Hepatocyte (in vitro differentiated cells): ENCODE data around the gene COX11. TPM values are rescaled to one million over a fixed set of nuclear protein-coding genes. Genes with fewer than 3 reads are reported as not detected.

Experiments
- DNase-seq: peaks from one replicate; pipeline ENCODE4 v3.0.0-alpha.2; 2016; ENCODE audit warnings: low spot score
- H2AFZ ChIP-seq: fragments of 200-600 bp; sonication (generic); 2 replicates; pipeline ENCODE4 v1.6.0; 2016; ENCODE audit warnings: antibody characterized with exemption, mild to moderate bottlenecking
- H3K27ac ChIP-seq: fragments of 200-600 bp; sonication (generic); 2 replicates; pipeline ENCODE4 v1.5.1; 2016; ENCODE audit warnings: mild to moderate bottlenecking
- H3K27me3 ChIP-seq: fragments of 200-600 bp; sonication (generic); 2 replicates; pipeline ENCODE4 v1.6.1; 2016
- H3K36me3 ChIP-seq: fragments of 200-600 bp; sonication (generic); replicated peaks from 2 replicates; pipeline ENCODE4 v1.5.1; 2016; ENCODE audit warnings: low read depth; ENCODE audit not compliant: insufficient read depth
- H3K4me1 ChIP-seq: fragments of 200-600 bp; sonication (generic); 2 replicates; pipeline ENCODE4 v1.5.1; 2016; ENCODE audit warnings: mild to moderate bottlenecking, moderate library complexity; ENCODE audit not compliant: insufficient read depth
- H3K4me2 ChIP-seq: fragments of 200-600 bp; sonication (generic); 2 replicates; pipeline ENCODE4 v1.6.0; 2016
- H3K4me3 ChIP-seq: fragments of 200-600 bp; sonication (generic); 2 replicates; pipeline ENCODE4 v1.5.1; 2016; ENCODE audit warnings: mild to moderate bottlenecking
- H3K79me2 ChIP-seq: fragments of 200-600 bp; sonication (generic); 2 replicates; pipeline ENCODE4 v1.6.0; 2017; ENCODE audit warnings: mild to moderate bottlenecking
- H3K9me2 ChIP-seq: fragments of 200-600 bp; sonication (generic); replicated peaks from 2 replicates; pipeline ENCODE4 v1.6.0; 2017; ENCODE audit warnings: mild to moderate bottlenecking; ENCODE audit not compliant: insufficient read depth
- H3K9me3 ChIP-seq: fragments of 200-600 bp; sonication (generic); 2 replicates; pipeline ENCODE4 v1.5.1; 2016; ENCODE audit warnings: low read depth, mild to moderate bottlenecking
- H4K20me1 ChIP-seq: fragments of 200-600 bp; sonication (generic); 2 replicates; pipeline ENCODE4 v1.6.0; 2016; ENCODE audit warnings: mild to moderate bottlenecking; ENCODE audit not compliant: insufficient read depth, poor library complexity, severe bottlenecking
- EZH2 ChIP-seq: fragments of 200-600 bp; sonication (generic); IDR thresholded peaks from 2 replicates; pipeline ENCODE4 v1.6.1; 2016; ENCODE audit warnings: antibody characterized with exemption, mild to moderate bottlenecking, borderline replicate concordance
- EZH2phosphoT487 ChIP-seq: fragments of 200-600 bp; sonication (generic); IDR thresholded peaks from one replicate; pipeline ENCODE4 v1.6.1; 2018; ENCODE audit warnings: antibody characterized with exemption, mild to moderate bottlenecking, low read depth, moderate library complexity; ENCODE audit not compliant: unreplicated experiment, severe bottlenecking
- WGBS: methylation state at CpG from one replicate; pipeline ENCODE4 v1.1.6; 2016; ENCODE audit warnings: low lambda C conversion rate; ENCODE audit errors: missing lambda C conversion rate; 5-methylcytosine and 5-hydroxymethylcytosine counted together
- polyA plus RNA-seq: library from polyadenylated mRNA; unstranded; fragments of >200 nt; fragmentation: Nextera tagmentation; extraction: Ambion mirVana; gene quantifications from 2 replicates; pipeline ENCODE4 v1.2.1, GENCODE V29; 2016
- total RNA-seq: library from RNA; depleted of rRNA; stranded (reverse); fragments of >200 nt; gene quantifications from 2 replicates; pipeline ENCODE4 v1.2.3, GENCODE V29; 2014
- TF ChIP-seq, protein P1 (sequence below): fragments of 200-600 bp; sonication (generic); IDR thresholded peaks from 2 replicates; pipeline ENCODE4 v1.5.1; 2016; ENCODE audit warnings: antibody characterized with exemption, mild to moderate bottlenecking; ENCODE audit not compliant: poor library complexity

The COX11 gene
- total and polyA plus RNA-seq, 2 experiments from 2014 or later = 33.0 to 39.6 TPM

DNA sequence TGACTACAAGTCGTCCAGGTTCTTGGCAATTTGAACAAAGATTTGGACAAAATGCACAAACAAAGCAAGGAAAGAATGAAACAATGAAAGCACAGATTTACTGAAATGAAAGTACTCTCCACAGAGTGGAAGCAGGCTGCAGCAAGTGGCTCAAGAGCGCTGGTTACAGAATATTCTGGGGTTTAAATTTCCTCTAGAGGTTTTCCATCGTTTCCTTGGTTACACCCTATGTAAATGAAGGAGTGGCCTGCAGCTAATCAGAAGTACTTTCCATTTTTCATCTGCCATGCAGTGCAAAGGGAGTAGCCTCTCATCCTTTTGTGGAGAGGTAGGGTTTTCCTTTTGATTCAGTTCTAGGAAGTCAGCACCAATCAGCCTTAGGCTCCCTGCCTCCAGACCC is 11.9 kb upstream of the COX11 start:
- 96% methylated on average over 3 of the region's 3 CpGs for WGBS
- no peak for DNase-seq

DNA sequence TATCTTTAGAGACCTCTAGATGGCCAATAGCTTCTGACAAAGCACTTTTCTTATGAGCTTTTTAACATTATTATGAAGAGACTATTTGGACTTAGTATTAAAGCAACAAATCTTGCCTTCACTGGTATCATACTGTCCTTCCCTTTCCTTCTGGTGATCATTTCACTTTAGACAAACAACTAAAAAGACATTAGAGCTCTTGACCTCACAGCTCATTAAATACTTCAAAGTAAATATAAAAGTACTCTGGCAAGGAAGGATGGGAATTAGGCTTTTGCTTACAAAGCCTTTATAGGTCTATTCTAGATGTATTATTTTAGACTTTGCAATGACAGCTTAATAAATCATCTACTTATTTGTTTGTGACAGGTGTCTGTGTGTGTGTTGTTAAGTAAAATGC is 11.2 kb upstream of the COX11 start:
- Histone ChIP-seq H3K9me3 (no peaks in the 10 kb centered on the region), H3K27ac (no peak overlapping the region), H3K27me3 (no peaks in the 10 kb centered on the region), H3K4me2 (no peak overlapping the region), H3K4me1 (no peaks in the 10 kb centered on the region), H3K9me2 (no peaks in the 10 kb centered on the region), H2AFZ (no peak overlapping the region), H3K79me2 (peaks cover 72% of the 10 kb centered on the region), H3K4me3 (no peak overlapping the region), H4K20me1 (no peaks in the 10 kb centered on the region), H3K36me3 (no peaks in the 10 kb centered on the region)
- DNase-seq = no peak
- no peak for TF ChIP-seq EZH2
- no peak for TF ChIP-seq EZH2phosphoT487
- TF ChIP-seq, protein P1, sequence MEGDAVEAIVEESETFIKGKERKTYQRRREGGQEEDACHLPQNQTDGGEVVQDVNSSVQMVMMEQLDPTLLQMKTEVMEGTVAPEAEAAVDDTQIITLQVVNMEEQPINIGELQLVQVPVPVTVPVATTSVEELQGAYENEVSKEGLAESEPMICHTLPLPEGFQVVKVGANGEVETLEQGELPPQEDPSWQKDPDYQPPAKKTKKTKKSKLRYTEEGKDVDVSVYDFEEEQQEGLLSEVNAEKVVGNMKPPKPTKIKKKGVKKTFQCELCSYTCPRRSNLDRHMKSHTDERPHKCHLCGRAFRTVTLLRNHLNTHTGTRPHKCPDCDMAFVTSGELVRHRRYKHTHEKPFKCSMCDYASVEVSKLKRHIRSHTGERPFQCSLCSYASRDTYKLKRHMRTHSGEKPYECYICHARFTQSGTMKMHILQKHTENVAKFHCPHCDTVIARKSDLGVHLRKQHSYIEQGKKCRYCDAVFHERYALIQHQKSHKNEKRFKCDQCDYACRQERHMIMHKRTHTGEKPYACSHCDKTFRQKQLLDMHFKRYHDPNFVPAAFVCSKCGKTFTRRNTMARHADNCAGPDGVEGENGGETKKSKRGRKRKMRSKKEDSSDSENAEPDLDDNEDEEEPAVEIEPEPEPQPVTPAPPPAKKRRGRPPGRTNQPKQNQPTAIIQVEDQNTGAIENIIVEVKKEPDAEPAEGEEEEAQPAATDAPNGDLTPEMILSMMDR = no peak

More for the DNA sequence above, 11.9 kb upstream of the COX11 start:
- TF ChIP-seq EZH2 = no peak
- TF ChIP-seq, protein P1 = no peak
- TF ChIP-seq EZH2phosphoT487 = no peak
- no peaks in the 10 kb centered on the region for H4K20me1 ChIP-seq
- H3K79me2 ChIP-seq = peaks cover 69% of the 10 kb centered on the region
- H3K27me3 ChIP-seq = no peaks in the 10 kb centered on the region
- H3K36me3 ChIP-seq = no peaks in the 10 kb centered on the region
- no peak overlapping the region for H2AFZ ChIP-seq
- H3K4me2 ChIP-seq = no peak overlapping the region
- H3K9me2 ChIP-seq = no peaks in the 10 kb centered on the region
- H3K27ac ChIP-seq = no peak overlapping the region
- no peak overlapping the region for H3K4me3 ChIP-seq
- no peaks in the 10 kb centered on the region for H3K4me1 ChIP-seq
- H3K9me3 ChIP-seq = no peaks in the 10 kb centered on the region

DNA sequence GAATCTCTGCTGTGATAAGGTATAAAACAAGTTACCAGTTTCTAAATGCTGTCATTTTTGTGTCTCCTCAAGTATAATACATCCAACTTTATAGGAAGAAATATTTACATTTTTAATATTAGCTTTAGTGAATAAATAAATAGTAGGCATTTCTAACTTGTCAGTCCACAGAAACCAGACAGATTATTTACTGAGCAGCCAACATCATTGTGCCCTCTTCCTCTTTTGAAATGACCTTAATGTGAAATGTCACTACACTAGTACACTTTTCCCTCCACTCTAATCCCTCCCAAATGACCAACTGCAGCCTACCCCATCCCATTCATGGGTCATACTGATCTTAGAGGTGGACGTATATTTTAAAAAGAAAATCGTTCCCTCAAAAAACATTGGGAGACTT is 9.3 kb upstream of the COX11 start:
- no peaks in the 10 kb centered on the region for H3K9me2 ChIP-seq
- no peak for DNase-seq
- H3K79me2 ChIP-seq = peaks cover 85% of the 10 kb centered on the region
- H3K4me3 ChIP-seq = no peak overlapping the region
- TF ChIP-seq, protein P1 = no peak
- no peak for TF ChIP-seq EZH2phosphoT487
- no peaks in the 10 kb centered on the region for H3K9me3 ChIP-seq
- no peak overlapping the region for H2AFZ ChIP-seq
- no peaks in the 10 kb centered on the region for H3K36me3 ChIP-seq
- H3K4me1 ChIP-seq = no peaks in the 10 kb centered on the region
- 93% methylated on average over 2 of the region's 2 CpGs for WGBS
- H4K20me1 ChIP-seq = no peaks in the 10 kb centered on the region
- H3K4me2 ChIP-seq = no peak overlapping the region
- H3K27ac ChIP-seq = no peak overlapping the region
- no peaks in the 10 kb centered on the region for H3K27me3 ChIP-seq

DNA sequence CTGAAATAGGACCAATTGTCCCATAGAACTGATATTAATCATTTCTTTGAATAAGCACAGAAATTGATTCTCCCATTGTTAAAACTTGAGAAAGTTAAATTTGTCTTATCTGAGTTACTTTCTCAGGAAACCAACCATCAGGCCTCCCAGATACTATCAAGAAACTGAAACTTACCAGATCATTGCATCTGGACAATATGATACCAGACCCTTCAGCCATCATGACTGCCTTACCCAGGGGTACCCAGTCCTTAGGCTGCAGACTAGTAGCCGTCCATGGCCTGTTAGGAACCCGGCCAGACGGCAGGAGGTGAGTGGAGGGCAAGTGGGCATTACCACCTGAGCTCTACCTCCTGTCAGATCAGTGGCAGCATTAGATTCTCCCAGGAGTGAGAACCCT is 7.9 kb upstream of the COX11 start:
- Histone ChIP-seq H3K4me1 (no peaks in the 10 kb centered on the region), H3K27ac (no peak overlapping the region), H3K4me3 (no peak overlapping the region), H3K36me3 (no peaks in the 10 kb centered on the region), H3K9me2 (no peaks in the 10 kb centered on the region), H3K9me3 (no peaks in the 10 kb centered on the region), H3K27me3 (no peaks in the 10 kb centered on the region), H3K79me2 (peaks cover 97% of the 10 kb centered on the region), H3K4me2 (no peak overlapping the region), H4K20me1 (peaks cover 4% of the 10 kb centered on the region), H2AFZ (no peak overlapping the region)
- WGBS = 98% methylated on average over 3 of the region's 3 CpGs
- DNase-seq = no peak
- TF ChIP-seq EZH2phosphoT487 (no peak), EZH2 (no peak)
